VCaP (cell line): Measurements from ENCODE around the gene NAP1L1.

Experiments
- H3K27ac ChIP-seq: fragments of 450-650 bp; 2 replicates; pipeline ENCODE4 v1.5.1; 2017
- TF ChIP-seq, protein P1 (sequence below): fragments of 450-650 bp; conservative IDR thresholded peaks from 2 replicates; pipeline ENCODE4 v1.5.1; 2017; ENCODE audit warnings: mild to moderate bottlenecking, moderate library complexity

The NAP1L1 gene

DNA sequence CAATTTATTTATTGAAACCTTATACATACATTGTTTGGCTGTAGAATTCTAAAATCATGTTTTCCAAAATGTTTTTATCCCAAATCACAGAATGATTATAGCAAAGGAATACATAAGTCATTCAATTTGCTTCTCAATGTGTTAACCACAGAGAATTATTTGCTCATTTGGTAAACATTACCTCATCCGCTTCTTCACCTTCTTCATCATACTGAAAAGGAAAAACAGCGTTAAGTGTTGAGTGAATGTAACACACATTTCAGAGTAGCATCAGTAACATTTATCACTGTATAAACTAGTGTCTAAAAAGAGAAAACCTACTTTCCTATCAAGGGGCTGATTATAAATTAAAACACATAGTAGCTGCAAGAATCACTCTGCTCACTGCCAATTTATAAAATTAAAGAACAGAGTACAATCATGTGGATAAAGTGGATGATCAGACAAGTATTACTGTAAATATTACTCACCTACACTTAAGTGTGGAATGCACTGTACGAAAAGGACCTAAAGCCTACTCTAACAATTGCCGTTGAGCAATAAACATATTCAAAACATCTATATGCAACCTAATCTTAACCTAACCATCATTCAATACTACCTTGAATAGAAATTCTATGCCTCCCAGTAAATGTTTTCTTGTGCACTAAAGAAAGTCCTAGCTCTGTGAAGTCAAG, 34.8 kb downstream of the NAP1L1 start:
- TF ChIP-seq, protein P1, sequence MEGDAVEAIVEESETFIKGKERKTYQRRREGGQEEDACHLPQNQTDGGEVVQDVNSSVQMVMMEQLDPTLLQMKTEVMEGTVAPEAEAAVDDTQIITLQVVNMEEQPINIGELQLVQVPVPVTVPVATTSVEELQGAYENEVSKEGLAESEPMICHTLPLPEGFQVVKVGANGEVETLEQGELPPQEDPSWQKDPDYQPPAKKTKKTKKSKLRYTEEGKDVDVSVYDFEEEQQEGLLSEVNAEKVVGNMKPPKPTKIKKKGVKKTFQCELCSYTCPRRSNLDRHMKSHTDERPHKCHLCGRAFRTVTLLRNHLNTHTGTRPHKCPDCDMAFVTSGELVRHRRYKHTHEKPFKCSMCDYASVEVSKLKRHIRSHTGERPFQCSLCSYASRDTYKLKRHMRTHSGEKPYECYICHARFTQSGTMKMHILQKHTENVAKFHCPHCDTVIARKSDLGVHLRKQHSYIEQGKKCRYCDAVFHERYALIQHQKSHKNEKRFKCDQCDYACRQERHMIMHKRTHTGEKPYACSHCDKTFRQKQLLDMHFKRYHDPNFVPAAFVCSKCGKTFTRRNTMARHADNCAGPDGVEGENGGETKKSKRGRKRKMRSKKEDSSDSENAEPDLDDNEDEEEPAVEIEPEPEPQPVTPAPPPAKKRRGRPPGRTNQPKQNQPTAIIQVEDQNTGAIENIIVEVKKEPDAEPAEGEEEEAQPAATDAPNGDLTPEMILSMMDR, result no peak
- H3K27ac ChIP-seq, result no peak overlapping the region

- TF ChIP-seq, protein P1, result no peak
- no peak overlapping the region for H3K27ac ChIP-seq
These were observed 36.7 kb downstream of the NAP1L1 start for GRCh38 chr12:76047742-76048141.

DNA sequence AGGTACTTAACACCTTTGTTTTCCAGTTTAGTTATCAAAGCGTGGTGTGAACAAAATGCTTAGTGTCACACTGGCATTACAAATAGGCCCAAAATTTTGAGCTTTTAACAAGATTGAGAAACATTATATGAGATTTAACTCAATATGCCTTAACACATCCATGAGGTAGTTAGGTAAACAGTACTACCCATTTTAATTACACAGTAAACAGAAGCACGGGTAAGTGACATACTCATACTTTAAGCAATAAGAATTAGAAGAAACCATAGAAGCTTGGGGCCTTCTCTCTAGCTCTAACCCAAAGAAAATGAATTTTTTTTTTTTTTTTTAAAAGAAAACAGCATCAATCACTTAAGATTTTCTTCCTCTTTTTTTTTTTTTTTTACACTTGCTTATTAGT, 37.4 kb downstream of the NAP1L1 start:
- H3K27ac ChIP-seq, result no peak overlapping the region
- TF ChIP-seq, protein P1, result no peak

- H3K27ac ChIP-seq, result no peak overlapping the region
- TF ChIP-seq, protein P1, result no peak
These were observed 41.1 kb downstream of the NAP1L1 start for GRCh38 chr12:76043377-76043776.

GRCh38 chr12:76042147-76042546, 42.3 kb downstream of the NAP1L1 start:
- no peak overlapping the region for H3K27ac ChIP-seq
- TF ChIP-seq, protein P1, result no peak

DNA sequence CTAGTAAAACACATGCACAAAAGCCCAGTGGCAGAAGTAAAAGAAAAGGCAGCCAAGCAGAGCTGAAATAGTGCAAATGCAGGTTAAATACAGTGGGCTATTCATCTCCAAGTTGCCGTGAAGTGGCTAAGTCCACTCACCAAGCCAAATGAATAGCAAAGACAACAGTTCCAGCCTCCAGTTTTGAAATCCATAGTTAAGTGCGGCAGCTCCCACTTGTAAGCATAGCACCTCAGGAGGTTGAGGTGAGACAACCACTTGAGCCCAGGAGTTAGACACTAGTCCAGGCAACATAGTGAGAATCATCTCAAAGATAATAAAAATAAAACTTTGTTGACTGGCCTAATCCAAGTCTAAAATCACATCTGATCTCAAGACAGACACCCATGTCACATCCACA, 43.1 kb downstream of the NAP1L1 start:
- TF ChIP-seq, protein P1, result no peak
- no peak overlapping the region for H3K27ac ChIP-seq

DNA sequence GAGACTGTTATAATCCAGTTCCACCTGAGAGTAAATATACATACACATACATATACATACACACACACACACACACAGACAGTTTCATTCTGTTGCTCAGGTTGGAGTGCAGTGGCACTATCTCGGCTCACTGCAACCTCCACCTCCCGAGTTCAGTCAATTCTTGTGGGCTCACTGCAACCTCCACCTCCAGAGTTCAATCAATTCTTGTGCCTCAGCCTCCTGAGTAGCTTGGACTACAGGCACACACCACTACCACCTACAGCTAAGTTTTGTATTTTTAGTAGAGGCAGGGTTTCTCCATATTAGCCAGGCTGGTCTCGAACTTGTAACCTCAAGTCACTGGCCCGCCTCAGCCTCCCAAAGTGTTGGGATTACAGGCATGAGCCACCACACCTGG, 44.0 kb downstream of the NAP1L1 start:
- TF ChIP-seq, protein P1, result no peak
- no peak overlapping the region for H3K27ac ChIP-seq
